Left renal cortex interstitium (tissue), 4 donors: ENCODE measurements around the gene DNAH1. TPM values are rescaled to one million over a fixed set of nuclear protein-coding genes. Genes with fewer than 3 reads are reported as not detected.
A peak's percentile ranks its signal among the peaks of the same experiment; 100 is the strongest.

Experiments
- DNase-seq, 4 donors: peaks; one replicate each; pipeline ENCODE4 v3.0.0-alpha.2; 2013; ENCODE audit warnings: low read depth in 4 of 4, low spot score in 2 of 4, missing footprints in 1 of 4
- polyA plus RNA-seq, 4 donors: library from polyadenylated mRNA; unstranded; fragments of 120-200 nt; gene quantifications; one replicate each; pipeline ENCODE4 v1.2.1, GENCODE V29; 2013; ENCODE audit not compliant: insufficient read length in 4 of 4

Gene DNAH1
- polyA plus RNA-seq, 4 donors, result 5.9 to 14.9 (median 10.7) TPM

DNA sequence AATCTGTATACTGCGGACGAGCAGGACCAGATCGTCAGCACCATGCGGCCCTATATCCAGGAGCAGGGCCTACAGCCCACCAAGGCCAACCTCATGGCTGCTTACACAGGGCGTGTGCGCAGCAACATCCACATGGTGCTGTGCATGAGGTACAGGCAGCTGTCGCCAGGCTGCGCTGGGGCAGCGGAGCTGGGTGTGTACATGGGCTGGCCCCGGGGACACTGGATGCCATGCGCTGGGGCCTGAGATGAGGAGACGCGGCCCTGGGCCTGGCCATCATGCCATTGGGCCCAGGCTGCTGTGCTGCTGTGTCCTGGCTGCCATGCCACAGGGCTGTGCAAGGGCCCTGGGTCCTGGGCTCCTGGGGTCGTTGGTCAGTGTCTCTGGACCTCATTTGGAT, 67.3 kb downstream of the DNAH1 start:
- DNase-seq, result no peak

DNA sequence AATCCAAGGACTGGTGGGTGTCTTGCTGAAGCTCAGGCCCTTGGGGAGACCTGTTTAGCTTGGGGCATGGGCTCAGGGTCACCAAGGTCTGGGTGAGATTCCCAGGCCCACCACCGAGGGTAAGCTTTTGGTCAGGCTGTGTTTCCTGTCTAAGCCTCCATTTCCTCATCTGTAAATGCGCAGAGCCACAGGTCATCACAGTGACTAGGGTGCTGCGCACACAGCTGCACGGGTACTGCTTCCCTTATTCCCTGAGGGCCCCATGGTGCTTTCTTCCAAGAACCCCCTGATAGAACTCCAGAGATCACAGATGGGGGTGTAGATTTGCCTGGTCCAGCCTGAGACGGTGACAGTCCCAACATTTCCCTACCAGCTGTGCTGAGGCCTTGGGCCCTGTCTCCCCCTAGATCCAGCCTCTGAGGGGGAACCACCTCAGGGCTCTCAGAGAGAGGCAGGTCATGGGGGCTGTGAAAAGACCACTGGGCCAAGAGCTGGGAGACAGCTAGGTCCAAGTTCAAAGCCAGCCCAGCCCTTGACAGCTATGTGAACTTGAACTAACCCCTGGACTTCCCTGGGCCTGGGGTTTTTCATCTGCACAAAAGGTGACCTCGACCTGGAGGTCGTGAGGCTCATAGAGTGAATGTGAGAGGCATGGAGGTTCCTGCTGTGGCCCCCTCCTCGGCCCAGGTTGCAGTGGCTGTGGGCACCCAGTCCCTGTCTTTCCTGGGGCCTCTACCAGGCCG, 68.1 kb downstream of the DNAH1 start:
- no peak for DNase-seq

DNA sequence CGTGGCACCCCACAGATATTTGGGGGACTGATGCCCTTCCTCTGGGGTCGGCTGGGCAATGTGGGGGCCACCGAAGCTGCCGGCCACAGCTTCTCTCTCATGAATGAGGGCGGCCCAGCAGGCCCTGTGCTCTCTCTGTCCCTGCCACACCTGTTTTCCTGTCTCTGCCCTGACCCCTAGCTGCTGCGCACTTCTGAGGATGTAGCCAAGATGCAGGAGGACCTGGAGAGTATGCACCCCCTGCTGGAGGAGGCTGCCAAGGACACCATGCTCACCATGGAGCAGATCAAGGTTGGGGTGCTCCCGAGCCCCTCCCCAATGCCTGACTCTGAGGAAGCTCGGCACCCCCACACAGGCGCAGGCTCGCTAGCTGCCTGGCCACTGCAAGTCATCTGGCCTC, 69.0 kb downstream of the DNAH1 start:
- DNase-seq, result peak in 1 of 4 donors; percentile 31

DNA sequence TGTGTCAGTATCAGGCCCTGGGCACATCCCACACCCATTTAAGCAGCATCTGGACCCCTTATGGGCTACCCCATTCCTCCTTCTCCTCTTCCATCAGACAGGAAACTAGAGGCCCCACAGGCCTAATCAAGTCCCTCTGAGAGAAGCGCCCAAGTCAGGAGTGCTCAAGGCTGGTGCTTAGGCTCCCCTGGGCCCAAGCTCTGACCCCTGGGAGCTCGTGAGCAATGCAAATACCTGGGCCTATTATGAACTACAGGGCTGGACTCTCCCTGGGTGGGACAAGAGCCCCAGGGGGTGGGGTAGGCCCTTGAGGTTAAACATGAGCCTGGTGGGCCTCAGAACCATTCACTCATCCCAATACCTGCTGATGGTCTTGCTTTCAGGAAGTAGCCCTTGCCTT, 71.4 kb downstream of the DNAH1 start:
- DNase-seq, result no peak

DNA sequence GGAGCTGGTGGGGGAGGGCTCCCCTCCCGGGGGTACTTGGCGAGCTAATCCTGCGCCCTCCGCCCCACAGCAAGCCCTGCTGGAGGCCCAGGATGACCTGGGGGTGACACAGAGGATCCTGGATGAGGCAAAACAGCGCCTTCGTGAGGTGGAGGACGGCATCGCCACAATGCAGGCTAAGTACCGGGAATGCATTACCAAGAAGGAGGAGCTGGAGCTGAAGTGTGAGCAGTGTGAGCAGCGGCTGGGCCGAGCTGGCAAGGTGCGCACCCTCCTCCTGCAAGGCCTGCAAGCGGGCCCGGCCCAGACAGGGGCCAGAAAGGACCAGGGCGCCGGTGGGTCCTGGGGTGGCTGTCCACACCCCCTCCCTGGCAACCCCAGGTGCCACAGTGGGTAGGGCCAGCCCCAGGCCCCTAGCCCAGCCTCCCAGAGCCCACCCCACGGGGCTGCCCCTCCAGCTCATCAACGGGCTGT, 72.3 kb downstream of the DNAH1 start:
- no peak for DNase-seq

DNA sequence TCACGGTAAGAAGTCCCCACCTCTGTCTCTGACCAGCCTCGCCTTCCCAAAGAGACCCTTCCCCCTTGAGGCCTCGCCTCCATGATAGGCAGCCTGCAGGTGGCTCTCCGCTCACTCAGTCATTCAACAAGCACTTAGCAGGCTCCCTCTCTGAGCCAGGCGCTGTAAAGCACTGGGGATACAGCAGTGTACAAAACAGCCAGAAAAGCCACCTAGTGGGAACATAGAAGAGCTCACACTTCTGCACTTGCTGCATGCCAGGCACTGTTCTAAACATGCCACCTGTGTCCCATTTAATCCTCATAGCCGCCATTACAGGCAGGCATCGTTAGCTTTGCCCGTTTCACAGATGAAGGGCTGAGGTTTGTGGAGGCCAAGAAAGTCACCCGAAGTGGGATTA, 72.8 kb downstream of the DNAH1 start:
- no peak for DNase-seq

DNA sequence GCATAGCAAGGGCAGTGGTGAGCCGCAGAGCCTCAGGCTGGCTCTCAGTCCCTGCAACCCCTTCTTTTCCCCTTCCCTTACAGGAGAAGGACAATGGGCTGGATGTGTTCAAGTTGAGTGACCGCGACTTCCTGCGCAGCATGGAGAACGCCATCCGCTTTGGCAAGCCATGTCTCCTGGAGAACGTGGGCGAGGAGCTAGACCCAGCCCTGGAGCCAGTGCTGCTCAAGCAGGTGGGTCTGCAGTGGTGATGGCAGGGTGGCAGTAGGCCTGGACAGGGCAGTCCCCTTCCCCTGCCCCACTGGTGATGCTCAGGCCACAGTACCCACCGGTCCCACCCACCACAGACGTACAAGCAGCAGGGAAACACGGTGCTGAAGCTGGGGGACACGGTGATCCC, 75.0 kb downstream of the DNAH1 start:
- DNase-seq, result no peak

DNA sequence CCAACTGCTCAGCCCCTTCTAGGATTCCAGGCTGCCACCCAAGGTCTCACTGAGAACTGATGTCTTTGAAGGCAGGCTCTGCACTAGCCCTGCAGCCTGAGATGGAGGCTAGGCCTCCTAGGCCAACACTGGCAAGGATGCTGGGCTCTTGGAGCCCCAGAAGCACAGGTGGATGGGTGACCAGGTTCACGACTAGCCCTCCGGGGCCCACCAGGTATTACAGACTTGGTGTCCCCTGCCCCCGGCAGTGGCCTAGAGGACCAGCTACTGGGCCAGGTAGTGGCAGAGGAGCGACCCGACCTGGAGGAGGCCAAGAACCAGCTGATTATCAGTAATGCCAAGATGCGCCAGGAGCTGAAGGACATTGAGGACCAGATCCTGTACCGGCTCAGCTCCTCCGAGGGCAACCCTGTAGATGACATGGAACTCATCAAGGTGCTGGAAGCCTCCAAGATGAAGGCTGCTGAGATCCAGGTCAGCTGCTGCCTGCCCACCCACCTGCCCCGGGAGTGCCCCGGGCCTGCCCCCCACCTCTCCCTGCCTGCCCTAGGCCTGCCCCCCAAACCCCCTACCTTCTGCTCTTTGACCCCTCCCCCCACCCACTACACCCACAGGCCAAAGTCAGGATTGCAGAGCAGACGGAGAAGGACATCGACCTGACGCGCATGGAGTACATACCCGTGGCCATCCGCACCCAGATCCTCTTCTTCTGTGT, 76.3 kb downstream of the DNAH1 start:
- DNase-seq, result no peak

DNA sequence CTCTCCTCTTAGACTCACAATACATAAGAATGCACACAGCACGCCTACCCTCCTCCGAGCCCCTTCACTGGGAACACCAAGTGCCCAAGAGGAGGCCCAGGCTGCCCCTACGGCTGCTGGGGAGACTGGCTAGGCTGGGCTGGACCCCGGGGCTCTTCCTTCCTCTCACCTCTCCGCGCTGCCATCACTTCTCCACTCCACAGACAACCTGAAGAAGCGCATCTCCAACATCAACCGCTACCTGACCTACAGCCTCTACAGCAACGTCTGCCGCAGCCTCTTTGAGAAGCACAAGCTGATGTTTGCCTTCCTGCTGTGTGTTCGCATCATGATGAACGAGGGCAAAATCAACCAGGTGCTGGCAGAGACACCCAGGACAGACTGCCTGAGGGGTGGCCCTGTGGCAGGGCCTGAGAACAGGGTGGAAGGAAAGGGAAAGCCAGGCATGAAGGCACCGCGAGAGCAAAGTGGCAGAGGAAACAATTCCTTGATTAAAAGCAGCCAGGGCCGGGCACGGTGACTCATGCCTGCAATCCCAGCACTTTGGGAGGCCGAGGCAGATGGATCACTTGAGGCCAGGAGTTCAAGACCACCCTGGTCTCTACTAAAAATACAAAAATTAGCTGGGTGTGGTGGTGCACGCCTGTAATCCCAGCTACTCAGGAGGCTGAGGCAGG, 77.2 kb downstream of the DNAH1 start:
- no peak for DNase-seq

DNA sequence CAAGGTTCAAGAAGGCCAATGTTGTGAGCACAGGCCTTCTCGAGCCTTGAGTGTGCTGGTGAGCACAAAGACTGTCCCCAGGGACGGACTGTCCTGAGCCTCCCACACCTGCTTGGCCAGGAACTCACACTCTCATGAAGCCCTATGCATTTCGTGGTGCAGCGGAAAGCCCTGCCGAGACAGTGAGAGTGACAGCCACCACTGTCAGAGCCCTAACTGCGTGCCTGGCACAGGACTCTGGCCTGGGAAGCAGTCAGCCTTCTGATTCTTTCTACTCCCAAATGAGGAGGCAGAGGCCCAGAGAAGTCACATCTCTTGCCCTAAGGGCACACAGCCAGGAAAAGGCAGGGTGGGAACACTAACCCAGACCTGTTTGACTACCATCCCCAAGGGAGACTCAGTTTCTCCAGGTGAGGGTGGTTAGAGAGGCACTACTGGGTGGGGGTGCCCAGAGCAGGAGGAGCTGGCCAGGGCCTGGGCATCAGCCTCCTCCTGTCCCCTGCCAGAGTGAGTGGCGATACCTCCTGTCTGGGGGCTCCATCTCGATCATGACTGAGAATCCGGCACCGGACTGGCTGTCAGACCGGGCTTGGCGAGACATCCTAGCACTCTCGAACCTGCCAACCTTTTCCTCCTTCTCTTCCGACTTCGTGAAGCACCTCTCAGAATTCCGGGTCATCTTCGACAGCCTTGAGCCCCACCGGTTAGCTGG, 78.0 kb downstream of the DNAH1 start:
- no peak for DNase-seq

DNA sequence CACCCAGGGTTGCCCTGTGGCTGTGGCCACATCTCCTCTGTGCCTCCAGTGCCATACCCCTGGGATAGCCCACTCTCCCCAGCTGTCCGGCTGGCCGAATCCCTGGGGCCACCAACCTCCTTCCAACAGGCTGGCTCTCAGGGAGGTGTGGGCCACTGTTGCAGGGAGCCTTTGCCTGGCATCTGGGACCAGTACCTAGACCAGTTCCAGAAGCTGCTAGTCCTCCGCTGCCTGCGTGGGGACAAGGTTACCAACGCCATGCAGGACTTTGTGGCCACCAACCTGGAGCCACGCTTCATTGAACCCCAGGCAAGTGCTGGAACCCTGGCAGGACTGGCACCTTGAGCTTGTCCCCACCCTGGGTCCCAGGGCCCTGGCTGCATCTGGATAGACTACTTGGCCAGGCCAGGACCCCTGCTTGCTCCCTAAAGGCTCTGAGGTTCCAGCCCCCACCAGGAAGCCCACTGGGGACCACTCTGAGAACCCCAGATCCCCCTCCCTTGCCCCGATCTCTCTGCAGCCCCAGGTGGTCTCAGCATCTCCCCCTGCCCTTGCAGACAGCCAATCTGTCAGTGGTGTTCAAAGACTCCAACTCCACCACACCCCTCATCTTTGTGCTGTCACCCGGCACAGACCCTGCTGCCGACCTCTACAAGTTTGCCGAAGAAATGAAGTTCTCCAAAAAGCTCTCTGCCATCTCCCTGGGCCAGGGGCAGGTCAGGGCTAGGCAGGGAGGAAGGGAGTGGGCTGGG, 78.8 kb downstream of the DNAH1 start:
- no peak for DNase-seq

DNA sequence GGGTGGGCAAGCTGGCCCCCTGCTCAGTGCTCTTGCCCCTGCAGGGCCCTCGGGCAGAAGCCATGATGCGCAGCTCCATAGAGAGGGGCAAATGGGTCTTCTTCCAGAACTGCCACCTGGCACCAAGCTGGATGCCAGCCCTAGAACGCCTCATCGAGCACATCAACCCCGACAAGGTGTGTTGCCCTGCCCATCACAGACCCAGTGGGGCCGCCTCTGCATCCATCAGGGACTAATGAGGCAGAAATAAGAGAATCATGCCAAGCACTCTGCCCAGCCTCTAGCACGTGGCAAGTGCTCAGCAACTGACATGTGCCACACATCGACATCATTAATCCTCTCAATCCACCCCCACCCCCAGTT, 79.4 kb downstream of the DNAH1 start:
- DNase-seq, result no peak

DNA sequence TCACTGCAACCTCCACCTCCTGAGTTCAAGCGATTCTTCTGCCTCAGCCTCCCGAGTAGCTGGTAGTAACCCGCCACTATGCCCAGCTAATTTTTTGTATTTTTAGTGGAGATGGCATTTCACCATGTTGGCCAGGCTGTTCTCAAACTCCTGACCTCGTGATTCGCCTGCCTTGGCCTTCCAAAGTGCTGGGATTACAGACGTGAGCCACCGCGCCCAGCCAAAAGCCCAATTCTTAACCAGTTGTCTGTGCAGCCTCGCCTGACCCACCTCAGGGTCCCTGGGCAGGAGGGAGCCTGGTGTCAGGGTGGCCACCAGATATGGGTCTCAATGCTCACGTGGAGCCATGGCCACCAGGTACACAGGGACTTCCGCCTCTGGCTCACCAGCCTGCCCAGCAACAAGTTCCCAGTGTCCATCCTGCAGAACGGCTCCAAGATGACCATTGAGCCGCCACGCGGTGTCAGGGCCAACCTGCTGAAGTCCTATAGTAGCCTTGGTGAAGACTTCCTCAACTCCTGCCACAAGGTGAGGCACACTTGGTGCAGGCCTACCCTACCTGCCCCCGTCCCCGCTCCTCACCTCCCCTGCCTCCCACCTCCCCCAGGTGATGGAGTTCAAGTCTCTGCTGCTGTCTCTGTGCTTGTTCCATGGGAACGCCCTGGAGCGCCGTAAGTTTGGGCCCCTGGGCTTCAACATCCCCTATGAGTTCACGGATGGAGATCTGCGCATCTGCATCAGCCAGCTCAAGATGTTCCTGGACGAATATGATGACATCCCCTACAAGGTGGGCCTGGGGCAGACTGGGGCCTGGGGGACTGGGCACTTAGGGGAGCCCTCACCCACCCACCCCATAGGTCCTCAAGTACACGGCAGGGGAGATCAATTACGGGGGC, 80.1 kb downstream of the DNAH1 start:
- DNase-seq, result no peak

DNA sequence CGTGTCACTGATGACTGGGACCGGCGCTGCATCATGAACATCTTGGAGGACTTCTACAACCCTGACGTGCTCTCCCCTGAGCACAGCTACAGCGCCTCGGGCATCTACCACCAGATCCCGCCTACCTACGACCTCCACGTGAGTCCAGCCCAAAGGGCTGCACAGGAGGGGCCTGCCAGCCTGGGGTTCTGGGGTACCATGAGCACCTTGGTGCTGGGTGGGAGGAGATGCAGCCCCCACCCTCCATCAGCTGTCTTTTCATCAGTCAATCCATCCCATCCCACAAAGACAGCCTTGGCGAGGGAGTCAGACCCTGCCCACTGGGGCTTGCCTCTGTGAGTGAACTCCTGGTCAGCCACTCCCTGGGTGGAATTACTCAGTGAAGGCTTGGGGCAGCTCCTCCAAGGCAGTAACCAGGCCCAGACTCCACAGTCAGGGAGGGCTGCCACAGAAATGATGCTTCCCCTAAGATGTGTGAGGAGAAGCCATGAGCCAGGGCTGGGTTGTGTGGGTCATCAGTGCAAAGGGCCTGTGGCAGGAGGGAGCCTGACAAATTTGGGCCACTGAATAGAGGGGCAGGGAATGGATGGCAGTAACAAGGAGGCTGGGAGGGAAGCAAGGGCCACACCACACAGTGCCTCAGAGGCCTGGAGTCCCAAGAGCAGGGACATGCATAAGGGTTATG, 80.9 kb downstream of the DNAH1 start:
- DNase-seq, result no peak

DNA sequence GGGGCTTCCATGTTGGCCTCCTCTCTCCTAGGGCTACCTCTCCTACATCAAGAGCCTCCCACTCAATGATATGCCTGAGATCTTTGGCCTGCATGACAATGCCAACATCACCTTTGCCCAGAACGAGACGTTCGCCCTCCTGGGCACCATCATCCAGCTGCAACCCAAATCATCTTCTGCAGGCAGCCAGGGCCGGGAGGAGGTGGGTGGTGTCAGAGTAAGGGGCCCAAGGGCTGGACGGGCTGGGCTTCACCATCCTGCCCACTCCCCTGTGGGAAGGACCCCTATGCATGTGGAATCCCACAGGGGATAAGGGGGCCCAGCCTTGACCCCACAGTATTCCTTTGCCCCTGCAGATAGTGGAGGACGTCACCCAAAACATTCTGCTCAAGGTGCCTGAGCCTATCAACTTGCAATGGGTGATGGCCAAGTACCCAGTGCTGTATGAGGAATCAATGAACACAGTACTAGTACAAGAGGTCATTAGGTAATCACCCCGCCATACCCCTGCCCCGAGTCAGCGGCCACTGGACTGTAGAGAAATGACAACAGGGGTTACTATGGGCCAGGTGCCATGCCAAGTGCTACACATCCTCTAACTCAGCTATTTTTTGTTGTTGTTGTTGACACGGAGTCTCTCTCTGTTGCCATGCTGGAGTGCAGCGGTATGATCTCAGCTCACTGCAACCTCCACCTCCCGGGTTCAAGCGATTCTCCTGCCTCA, 81.7 kb downstream of the DNAH1 start:
- no peak for DNase-seq

DNA sequence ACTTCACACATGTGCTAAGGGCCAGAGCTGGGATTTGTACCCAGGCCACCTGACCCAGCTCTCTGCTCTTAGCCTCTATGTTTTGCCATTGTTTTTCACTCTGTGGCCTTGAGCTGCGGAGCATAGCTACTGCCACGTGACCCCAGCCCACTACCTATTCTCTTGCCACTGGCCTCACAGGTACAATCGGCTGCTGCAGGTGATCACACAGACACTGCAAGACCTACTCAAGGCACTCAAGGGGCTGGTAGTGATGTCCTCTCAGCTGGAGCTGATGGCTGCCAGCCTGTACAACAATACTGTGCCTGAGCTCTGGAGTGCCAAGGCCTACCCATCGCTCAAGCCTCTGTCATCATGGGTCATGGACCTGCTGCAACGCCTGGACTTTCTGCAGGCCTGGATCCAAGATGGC, 82.6 kb downstream of the DNAH1 start:
- no peak for DNase-seq

DNA sequence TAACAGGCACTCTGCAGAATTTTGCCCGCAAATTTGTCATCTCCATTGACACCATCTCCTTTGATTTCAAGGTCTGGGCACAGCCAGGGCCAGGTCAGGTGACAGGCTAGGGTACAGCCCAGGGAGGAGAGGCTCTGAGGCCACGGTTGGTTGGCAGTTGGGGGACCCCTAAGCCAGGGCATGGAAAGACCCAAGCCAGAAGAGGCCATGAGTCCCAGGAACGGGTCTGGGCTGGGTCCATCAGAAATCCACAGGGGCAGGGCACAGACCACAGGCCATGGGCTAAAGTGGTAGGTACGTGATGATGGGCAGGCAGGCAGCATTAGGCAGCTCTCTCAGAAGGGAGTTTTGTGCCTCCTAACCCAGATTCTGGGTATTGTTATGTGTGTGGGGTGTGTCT, 83.0 kb downstream of the DNAH1 start:
- DNase-seq, result no peak

DNA sequence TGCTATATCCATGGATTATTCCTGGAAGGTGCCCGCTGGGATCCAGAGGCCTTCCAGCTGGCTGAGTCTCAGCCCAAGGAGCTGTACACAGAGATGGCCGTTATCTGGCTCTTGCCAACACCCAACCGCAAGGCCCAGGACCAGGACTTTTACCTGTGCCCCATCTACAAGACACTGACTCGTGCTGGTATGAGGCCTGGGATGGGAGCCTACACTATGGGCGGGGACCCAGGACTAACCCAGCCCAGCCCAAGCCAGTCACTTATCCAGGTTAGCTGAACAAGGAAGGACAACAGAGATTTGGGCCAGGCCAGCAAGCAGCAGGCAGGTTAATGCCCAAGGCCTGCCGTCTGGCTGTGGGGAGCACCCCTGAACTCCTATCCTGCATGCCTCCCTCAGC, 83.5 kb downstream of the DNAH1 start:
- no peak for DNase-seq
